HEK293 (cell line): ENCODE data around the gene FRMD5.

Experiments
- CTCF ChIA-PET: fragments of 350-600 bp; formaldehyde crosslinking; extraction: SDS; loops from one replicate; lab custom pipeline; 2021; ENCODE audit warnings: antibody characterized with exemption; lab: Yijun Ruan, JAX
- POLR2A ChIA-PET: fragments of 300-600 bp; formaldehyde crosslinking; extraction: SDS; loops from one replicate; lab custom pipeline; 2020; ENCODE audit warnings: antibody characterized with exemption, inconsistent platforms; lab: Yijun Ruan, JAX
- H3K27ac ChIP-seq: fragments of 200-500 bp; sonication (Bioruptor generic); 2 replicates; pipeline ENCODE4 v1.5.1; 2014; ENCODE audit warnings: low read depth, low read length, control low read depth, inconsistent platforms; ENCODE audit errors: extremely low read depth
- H3K36me3 ChIP-seq, 2 experiments: fragments of 200-500 bp in 1 of 2; sonication (Bioruptor generic) in 1 of 2; 1 replicate in 1 of 2; 2 replicates in 1 of 2; pipeline ENCODE4 v1.5.1; 2014 to 2017; ENCODE audit warnings: inconsistent platforms in 2 of 2, low read length in 2 of 2; ENCODE audit not compliant: control insufficient read depth in 2 of 2, insufficient read depth in 1 of 2
- H3K4me1 ChIP-seq: fragments of 200-500 bp; sonication (Bioruptor generic); 2 replicates; pipeline ENCODE4 v1.5.1; 2014; ENCODE audit warnings: mild to moderate bottlenecking, low read length, inconsistent platforms; ENCODE audit not compliant: control insufficient read depth, insufficient read depth
- H3K4me3 ChIP-seq: 2 replicates; pipeline ENCODE4 v1.5.1; 2011; ENCODE audit warnings: low read depth, mild to moderate bottlenecking, control low read depth, low read length, moderate library complexity
- H3K9me3 ChIP-seq: fragments of 200-500 bp; sonication (Bioruptor generic); 2 replicates; pipeline ENCODE4 v1.5.1; 2014; ENCODE audit warnings: low read depth, low read length, inconsistent platforms; ENCODE audit not compliant: control insufficient read depth, insufficient read depth
- KLF8 ChIP-seq: fragments of 450-650 bp; formaldehyde crosslinking; IDR thresholded peaks from 2 replicates; pipeline ENCODE4 v1.5.1; 2016; ENCODE audit warnings: missing biosample characterization, missing genetic modification characterization
- PRDM2 ChIP-seq: fragments of 450-650 bp; formaldehyde crosslinking; IDR thresholded peaks from 2 replicates; pipeline ENCODE4 v1.5.1; 2016; ENCODE audit warnings: missing biosample characterization, missing genetic modification characterization, borderline replicate concordance
- SCRT1 ChIP-seq: fragments of 450-650 bp; formaldehyde crosslinking; IDR thresholded peaks from 2 replicates; pipeline ENCODE4 v1.5.1; 2016; ENCODE audit warnings: missing biosample characterization, missing genetic modification characterization, borderline replicate concordance
- ZBTB10 ChIP-seq: fragments of 450-650 bp; formaldehyde crosslinking; IDR thresholded peaks from 2 replicates; pipeline ENCODE4 v1.5.1; 2016; ENCODE audit warnings: missing biosample characterization, missing genetic modification characterization
- ZBTB48 ChIP-seq: fragments of 450-650 bp; formaldehyde crosslinking; IDR thresholded peaks from 2 replicates; pipeline ENCODE4 v1.5.1; 2016; ENCODE audit warnings: missing biosample characterization, missing genetic modification characterization
- ZEB2 ChIP-seq: fragments of 450-650 bp; formaldehyde crosslinking; IDR thresholded peaks from 2 replicates; pipeline ENCODE4 v1.5.1; 2016; ENCODE audit warnings: missing biosample characterization, missing genetic modification characterization
- ZNF19 ChIP-seq: fragments of 450-650 bp; formaldehyde crosslinking; IDR thresholded peaks from 2 replicates; pipeline ENCODE4; 2016; ENCODE audit warnings: missing biosample characterization, missing genetic modification characterization, low read depth
- ZNF202 ChIP-seq: fragments of 450-650 bp; formaldehyde crosslinking; IDR thresholded peaks from 2 replicates; pipeline ENCODE4 v1.5.1; 2016; ENCODE audit warnings: missing biosample characterization, missing genetic modification characterization, borderline replicate concordance
- ZNF398 ChIP-seq: fragments of 450-650 bp; formaldehyde crosslinking; IDR thresholded peaks from 2 replicates; pipeline ENCODE4 v1.5.1; 2017; ENCODE audit warnings: missing biosample characterization, missing genetic modification characterization
- ZNF423 ChIP-seq: fragments of 450-650 bp; formaldehyde crosslinking; IDR thresholded peaks from 2 replicates; pipeline ENCODE4 v1.5.1; 2016; ENCODE audit warnings: missing biosample characterization, missing genetic modification characterization
- ZNF501 ChIP-seq: fragments of 450-650 bp; formaldehyde crosslinking; IDR thresholded peaks from 2 replicates; pipeline ENCODE4 v1.5.1; 2016; ENCODE audit warnings: missing biosample characterization, missing genetic modification characterization
- ZNF600 ChIP-seq: fragments of 450-650 bp; formaldehyde crosslinking; IDR thresholded peaks from 2 replicates; pipeline ENCODE4 v1.5.1; 2016; ENCODE audit warnings: missing biosample characterization, missing genetic modification characterization
- ZNF623 ChIP-seq: fragments of 450-650 bp; formaldehyde crosslinking; IDR thresholded peaks from 2 replicates; pipeline ENCODE4 v1.5.1; 2016; ENCODE audit warnings: missing biosample characterization, missing genetic modification characterization
- ZNF626 ChIP-seq: fragments of 450-650 bp; sonication (Bioruptor Pico); formaldehyde crosslinking; IDR thresholded peaks from 2 replicates; pipeline ENCODE4 v1.5.1; 2018; ENCODE audit warnings: missing biosample characterization, missing genetic modification characterization, inconsistent platforms
- ZNF629 ChIP-seq: fragments of 450-650 bp; formaldehyde crosslinking; IDR thresholded peaks from 2 replicates; pipeline ENCODE4 v1.5.1; 2017; ENCODE audit warnings: missing biosample characterization, missing genetic modification characterization
- ZNF654 ChIP-seq: fragments of 450-650 bp; formaldehyde crosslinking; IDR thresholded peaks from 2 replicates; pipeline ENCODE4 v1.5.1; 2016; ENCODE audit warnings: low read depth, missing biosample characterization, missing genetic modification characterization
- ZNF701 ChIP-seq: fragments of 450-650 bp; formaldehyde crosslinking; IDR thresholded peaks from 2 replicates; pipeline ENCODE4 v1.5.1; 2016; ENCODE audit warnings: missing biosample characterization, missing genetic modification characterization
- ZNF747 ChIP-seq: fragments of 450-650 bp; formaldehyde crosslinking; IDR thresholded peaks from 2 replicates; pipeline ENCODE4 v1.5.1; 2016; ENCODE audit warnings: missing biosample characterization, missing genetic modification characterization
- ZNF768 ChIP-seq: fragments of 450-650 bp; formaldehyde crosslinking; IDR thresholded peaks from 2 replicates; pipeline ENCODE4 v1.5.1; 2018; ENCODE audit warnings: missing biosample characterization, mild to moderate bottlenecking, missing genetic modification characterization
- ZNF785 ChIP-seq: fragments of 450-650 bp; formaldehyde crosslinking; IDR thresholded peaks from 2 replicates; pipeline ENCODE4 v1.5.1; 2016; ENCODE audit warnings: missing biosample characterization, missing genetic modification characterization
- ZNF791 ChIP-seq: fragments of 450-650 bp; formaldehyde crosslinking; IDR thresholded peaks from 2 replicates; pipeline ENCODE4 v1.5.1; 2016; ENCODE audit warnings: missing biosample characterization, missing genetic modification characterization
- TF ChIP-seq, protein P1 (sequence below): fragments of 450-650 bp; formaldehyde crosslinking; optimal IDR thresholded peaks from 2 replicates; pipeline ENCODE3; 2016; ENCODE audit warnings: missing biosample characterization, mild to moderate bottlenecking, missing genetic modification characterization
- TF ChIP-seq, protein P2 (sequence below): fragments of 450-650 bp; formaldehyde crosslinking; IDR thresholded peaks from 2 replicates; pipeline ENCODE4 v1.5.1; 2017; ENCODE audit warnings: missing biosample characterization, missing genetic modification characterization

Gene FRMD5

DNA sequence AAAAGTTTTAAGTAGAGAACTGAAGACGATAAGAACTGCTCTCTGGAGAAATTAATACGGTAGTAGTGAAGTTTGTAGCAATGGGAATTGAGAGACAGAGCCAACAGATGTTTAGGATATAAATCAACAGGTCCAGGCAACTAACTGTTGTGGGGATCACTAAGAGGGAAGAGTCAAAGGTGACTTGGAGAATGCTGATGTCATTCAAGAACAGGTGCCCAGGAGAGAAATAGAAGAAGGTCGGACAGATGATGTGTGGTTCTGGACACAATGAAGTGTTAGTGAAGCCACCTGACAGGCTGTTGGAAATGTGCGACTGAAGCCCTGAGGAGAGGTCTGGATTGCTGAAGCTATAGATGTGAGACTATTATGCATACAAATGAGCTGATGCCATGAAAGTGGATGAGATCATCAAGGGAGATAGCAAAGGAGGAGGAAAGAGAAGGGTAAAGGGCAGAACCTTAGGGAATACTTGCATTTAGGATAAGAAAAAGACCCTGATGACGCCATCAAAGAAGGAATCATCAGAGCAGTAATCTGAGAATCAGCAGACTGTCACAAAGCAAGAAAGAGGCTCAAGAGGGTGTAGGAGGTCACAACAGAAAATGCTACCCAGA is 183.7 kb downstream of the FRMD5 start (continued):
- TF ChIP-seq KLF8: peak; percentile 73; the same call in 1 of the 2 replicates
- peak; percentile 82; the same call in 1 of the 2 replicates for TF ChIP-seq SCRT1 (tag by site-specific recombination)
- 0 out of 2 replicates have a peak, but pooled peaks have one; percentile 17 for TF ChIP-seq ZNF623
- TF ChIP-seq, protein P1, sequence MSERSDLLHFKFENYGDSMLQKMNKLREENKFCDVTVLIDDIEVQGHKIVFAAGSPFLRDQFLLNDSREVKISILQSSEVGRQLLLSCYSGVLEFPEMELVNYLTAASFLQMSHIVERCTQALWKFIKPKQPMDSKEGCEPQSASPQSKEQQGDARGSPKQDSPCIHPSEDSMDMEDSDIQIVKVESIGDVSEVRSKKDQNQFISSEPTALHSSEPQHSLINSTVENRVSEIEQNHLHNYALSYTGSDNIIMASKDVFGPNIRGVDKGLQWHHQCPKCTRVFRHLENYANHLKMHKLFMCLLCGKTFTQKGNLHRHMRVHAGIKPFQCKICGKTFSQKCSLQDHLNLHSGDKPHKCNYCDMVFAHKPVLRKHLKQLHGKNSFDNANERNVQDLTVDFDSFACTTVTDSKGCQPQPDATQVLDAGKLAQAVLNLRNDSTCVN (tag by site-specific recombination): no peak
- peak; percentile 87 for TF ChIP-seq ZNF629 (tag by site-specific recombination)
- TF ChIP-seq ZNF600: peak; percentile 53; the same call in 1 of the 2 replicates
- no peak for TF ChIP-seq ZNF701 (tag by site-specific recombination)
- TF ChIP-seq ZNF791 (tag by site-specific recombination): no peak
- peak; percentile 54; the same call in 1 of the 2 replicates for TF ChIP-seq ZEB2 (tag by site-specific recombination)
- TF ChIP-seq ZNF768 (tag by site-specific recombination): no peak
- peak; percentile 61 for TF ChIP-seq ZNF398 (tag by site-specific recombination)
- 0 out of 2 replicates have a peak, but pooled peaks have one; percentile 31 for TF ChIP-seq ZBTB48 (tag by site-specific recombination)
- TF ChIP-seq, all 188 proteins: peak for 14

DNA sequence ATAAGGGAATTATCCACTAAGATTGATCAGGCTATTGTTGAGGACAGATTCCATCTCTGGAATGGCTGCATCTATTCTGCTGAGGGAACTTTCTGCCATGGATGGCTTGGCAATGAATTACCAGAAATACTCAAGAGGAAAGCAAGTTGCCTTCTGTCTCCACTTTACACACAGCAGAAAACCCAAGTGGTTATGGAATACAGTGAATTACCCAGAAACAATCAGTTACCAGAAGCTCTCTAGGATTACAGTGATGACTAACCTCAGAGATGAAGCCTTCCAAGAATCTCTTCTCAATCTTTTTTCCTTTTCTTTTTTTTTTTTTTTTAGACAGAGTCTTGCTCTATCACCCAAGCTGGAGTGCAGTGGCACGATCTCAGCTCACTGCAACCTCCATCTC is 185.0 kb downstream of the FRMD5 start:
- POLR2A ChIA-PET: no interaction called here
- CTCF ChIA-PET: no interaction called here
- TF ChIP-seq SCRT1 (tag by site-specific recombination) (no peak), ZNF785 (tag by site-specific recombination) (no peak), ZBTB10 (no peak), PRDM2 (tag by site-specific recombination) (no peak), ZNF501 (tag by site-specific recombination) (no peak), ZNF747 (tag by site-specific recombination) (no peak), ZNF202 (tag by site-specific recombination) (no peak), ZNF654 (tag by site-specific recombination) (no peak), ZNF626 (no peak), ZNF19 (tag by site-specific recombination) (no peak), ZNF423 (tag by site-specific recombination) (no peak)
- TF ChIP-seq, protein P2, sequence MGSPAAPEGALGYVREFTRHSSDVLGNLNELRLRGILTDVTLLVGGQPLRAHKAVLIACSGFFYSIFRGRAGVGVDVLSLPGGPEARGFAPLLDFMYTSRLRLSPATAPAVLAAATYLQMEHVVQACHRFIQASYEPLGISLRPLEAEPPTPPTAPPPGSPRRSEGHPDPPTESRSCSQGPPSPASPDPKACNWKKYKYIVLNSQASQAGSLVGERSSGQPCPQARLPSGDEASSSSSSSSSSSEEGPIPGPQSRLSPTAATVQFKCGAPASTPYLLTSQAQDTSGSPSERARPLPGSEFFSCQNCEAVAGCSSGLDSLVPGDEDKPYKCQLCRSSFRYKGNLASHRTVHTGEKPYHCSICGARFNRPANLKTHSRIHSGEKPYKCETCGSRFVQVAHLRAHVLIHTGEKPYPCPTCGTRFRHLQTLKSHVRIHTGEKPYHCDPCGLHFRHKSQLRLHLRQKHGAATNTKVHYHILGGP: peak; percentile 73

More for the DNA sequence above, 185.0 kb downstream of the FRMD5 start:
- Histone ChIP-seq H3K4me1 (peaks cover 3% of the 10 kb centered on the region; the same call in 1 of the 2 replicates), H3K9me3 (no peaks in the 10 kb centered on the region), H3K36me3 (no peaks in the 10 kb centered on the region), H3K27ac (no peak overlapping the region), H3K4me3 (no peak overlapping the region)
